SK-N-SH (cell line): Measurements from ENCODE around the gene P4HA1. TPM values are rescaled to one million over a fixed set of nuclear protein-coding genes. Genes with fewer than 3 reads are reported as not detected.

Source experiments
- CTCF ChIA-PET: fragments of 300-600, 350-600 bp; formaldehyde crosslinking; extraction: SDS; loops from one replicate; lab custom pipeline; 2021; lab: Yijun Ruan, JAX
- POLR2A ChIA-PET: fragments of 350-600 bp; sonication (Branson Sonifier 250); formaldehyde crosslinking; extraction: SDS; loops from one replicate; lab custom pipeline; 2020; ENCODE audit warnings: antibody characterized with exemption, inconsistent platforms; lab: Yijun Ruan, JAX
- DNase-seq: peaks from one replicate; pipeline ENCODE4 v3.0.0; 2012
- H2AFZ ChIP-seq: fragments of 200-600 bp; sonication (generic); 2 replicates; pipeline ENCODE4 v1.8.1; 2016; ENCODE audit warnings: antibody characterized with exemption, mild to moderate bottlenecking, low read depth
- H3F3A ChIP-seq: fragments of 200-600 bp; sonication (generic); replicated peaks from 2 replicates; pipeline ENCODE3; 2016; ENCODE audit warnings: antibody characterized with exemption, mild to moderate bottlenecking; ENCODE audit not compliant: insufficient read depth
- H3K27ac ChIP-seq, 2 experiments: fragments of 200-500 bp in 1 of 2; fragments of 200-600 bp in 1 of 2; sonication (Bioruptor generic) in 1 of 2; sonication (generic), shearing (Covaris generic) in 1 of 2; 2 replicates each; pipeline versions ENCODE4 v1.5.1 to v1.6.1; 2014 to 2016; ENCODE audit warnings: low read depth in 2 of 2, inconsistent platforms in 1 of 2, low read length in 1 of 2, mild to moderate bottlenecking in 1 of 2, mixed read lengths in 1 of 2
- H3K27me3 ChIP-seq: fragments of 200-600 bp; sonication (generic), shearing (Covaris generic); 2 replicates; pipeline ENCODE4 v1.6.1; 2016; ENCODE audit warnings: mixed run types; ENCODE audit not compliant: insufficient read depth
- H3K36me3 ChIP-seq, 2 experiments: fragments of 200-500 bp in 1 of 2; fragments of 200-600 bp in 1 of 2; sonication (Bioruptor generic) in 1 of 2; sonication (generic) in 1 of 2; replicated peaks in 1 of 2; 2 replicates each; pipeline versions ENCODE3 to v1.5.1; 2014 to 2016; ENCODE audit warnings: low read length in 1 of 2, mild to moderate bottlenecking in 1 of 2; ENCODE audit not compliant: insufficient read depth in 2 of 2, control insufficient read depth in 1 of 2
- H3K4me1 ChIP-seq, 2 experiments: fragments of 200-500 bp in 1 of 2; fragments of 200-600 bp in 1 of 2; sonication (Bioruptor generic) in 1 of 2; sonication (generic), shearing (Covaris generic) in 1 of 2; 2 replicates each; pipeline versions ENCODE4 v1.5.1 to v1.6.1; 2014 to 2016; ENCODE audit warnings: low read depth in 1 of 2, low read length in 1 of 2, mixed run types in 1 of 2; ENCODE audit not compliant: insufficient read depth in 2 of 2, control insufficient read depth in 1 of 2
- H3K4me2 ChIP-seq: fragments of 200-600 bp; sonication (generic), shearing (Covaris generic); 2 replicates; pipeline ENCODE4 v1.6.1; 2017; ENCODE audit warnings: mixed run types
- H3K4me3 ChIP-seq, 2 experiments: fragments of 200-500 bp in 1 of 2; fragments of 200-600 bp in 1 of 2; sonication (Bioruptor generic) in 1 of 2; sonication (generic), shearing (Covaris generic) in 1 of 2; 2 replicates each; pipeline versions ENCODE4 v1.5.1 to v1.8.1; 2014 to 2016; ENCODE audit warnings: low read depth in 2 of 2, inconsistent platforms in 1 of 2, low read length in 1 of 2, mild to moderate bottlenecking in 1 of 2, mixed read lengths in 1 of 2, moderate library complexity in 1 of 2
- H3K79me2 ChIP-seq: fragments of 200-600 bp; sonication (generic); 2 replicates; pipeline ENCODE4 v1.8.1; 2017; ENCODE audit warnings: mild to moderate bottlenecking; ENCODE audit not compliant: insufficient read depth
- H3K9ac ChIP-seq: fragments of 200-600 bp; sonication (generic); 2 replicates; pipeline ENCODE4 v1.6.1; 2017; ENCODE audit warnings: mixed run types
- H3K9me2 ChIP-seq: fragments of 200-600 bp; sonication (generic); 2 replicates; pipeline ENCODE4 v1.6.1; 2017; ENCODE audit warnings: mixed run types
- H3K9me3 ChIP-seq: fragments of 200-600 bp; sonication (generic); 2 replicates; pipeline ENCODE4 v1.6.1; 2017; ENCODE audit warnings: mixed run types, mild to moderate bottlenecking, moderate library complexity
- H4K20me1 ChIP-seq: fragments of 200-600 bp; sonication (generic); 2 replicates; pipeline ENCODE4 v1.6.1; 2017; ENCODE audit warnings: mild to moderate bottlenecking, mixed run types; ENCODE audit not compliant: insufficient read depth
- CTCF ChIP-seq: fragments of 200-600 bp; sonication (generic); IDR thresholded peaks from 2 replicates; pipeline ENCODE4 v1.6.1; 2017; ENCODE audit warnings: antibody characterized with exemption, mild to moderate bottlenecking, moderate library complexity
- EP300 ChIP-seq, 2 experiments: IDR thresholded peaks; 2 replicates each; pipeline versions ENCODE4 v1.4.0 to v1.6.1; 2012; ENCODE audit warnings: borderline replicate concordance in 1 of 2, low read depth in 1 of 2, low read length in 1 of 2
- EZH2phosphoT487 ChIP-seq: fragments of 200-600 bp; sonication (generic); IDR thresholded peaks from 2 replicates; pipeline ENCODE4 v1.6.1; 2017; ENCODE audit warnings: low read depth, mixed run types, mild to moderate bottlenecking, antibody characterized with exemption, moderate library complexity, borderline replicate concordance
- FOXJ3 ChIP-seq: sonication (generic); formaldehyde crosslinking; IDR thresholded peaks from 2 replicates; pipeline ENCODE4 v1.5.1; 2020; ENCODE audit warnings: mild to moderate bottlenecking, missing genetic modification reagents
- FOXM1 ChIP-seq: IDR thresholded peaks from 2 replicates; pipeline ENCODE4 v1.4.0; 2012; ENCODE audit warnings: low read depth, mild to moderate bottlenecking
- GABPA ChIP-seq: IDR thresholded peaks from 2 replicates; pipeline ENCODE4 v1.4.0; 2012; ENCODE audit warnings: low read depth, mild to moderate bottlenecking
- JUND ChIP-seq: IDR thresholded peaks from 2 replicates; pipeline ENCODE4 v1.4.0; 2012
- MAX ChIP-seq: IDR thresholded peaks from 2 replicates; pipeline ENCODE4 v1.4.0; 2012; ENCODE audit warnings: low read depth
- MXI1 ChIP-seq: IDR thresholded peaks from 2 replicates; pipeline ENCODE4 v1.6.1; 2012; ENCODE audit warnings: mild to moderate bottlenecking, low read depth, low read length, improper control_type of control experiment
- PBX3 ChIP-seq: IDR thresholded peaks from 2 replicates; pipeline ENCODE4; 2012
- POLR2AphosphoS5 ChIP-seq: IDR thresholded peaks from 2 replicates; pipeline ENCODE4 v1.6.1; 2012; ENCODE audit warnings: low read depth, low read length
- RAD21 ChIP-seq: IDR thresholded peaks from 2 replicates; pipeline ENCODE4 v1.6.1; 2012; ENCODE audit warnings: mild to moderate bottlenecking, low read length
- RCOR1 ChIP-seq: fragments of 150-350 bp; IDR thresholded peaks from 2 replicates; pipeline ENCODE4 v1.6.1; 2017; ENCODE audit warnings: antibody characterized with exemption, low read length
- REST ChIP-seq: IDR thresholded peaks from 2 replicates; pipeline ENCODE4 v1.6.1; 2012; ENCODE audit warnings: mild to moderate bottlenecking, low read depth, low read length, moderate library complexity
- RFX5 ChIP-seq: IDR thresholded peaks from 2 replicates; pipeline ENCODE4 v1.6.1; 2012; ENCODE audit warnings: mild to moderate bottlenecking, improper control_type of control experiment, low read length
- RXRA ChIP-seq: IDR thresholded peaks from 2 replicates; pipeline ENCODE4 v1.4.0; 2012; ENCODE audit warnings: low read depth, mild to moderate bottlenecking, borderline replicate concordance
- SIN3A ChIP-seq: IDR thresholded peaks from 2 replicates; pipeline ENCODE4 v1.6.1; 2012; ENCODE audit warnings: low read depth, mild to moderate bottlenecking, low read length, moderate library complexity, borderline replicate concordance
- SMC3 ChIP-seq: IDR thresholded peaks from 2 replicates; pipeline ENCODE4 v1.6.1; 2012; ENCODE audit warnings: low read depth, low read length, improper control_type of control experiment
- TAF1 ChIP-seq: IDR thresholded peaks from 2 replicates; pipeline ENCODE4 v1.6.1; 2012; ENCODE audit warnings: low read depth, mild to moderate bottlenecking, low read length, moderate library complexity, borderline replicate concordance
- YY1 ChIP-seq: IDR thresholded peaks from 2 replicates; pipeline ENCODE4 v1.4.0; 2012; ENCODE audit warnings: low read depth, mild to moderate bottlenecking
- WGBS: methylation state at CpG from one replicate; pipeline ENCODE4 v1.1.6; 2017; ENCODE audit warnings: low lambda C conversion rate; 5-methylcytosine and 5-hydroxymethylcytosine counted together
- polyA plus RNA-seq, 3 experiments: library from polyadenylated mRNA; depleted of rRNA; stranded (reverse); fragments of >200 nt; gene quantifications; 2 replicates each; pipeline ENCODE4 v1.2.3, GENCODE V29; 2012

The P4HA1 gene
- polyA plus RNA-seq, 1 of the 3 experiments (the other 2 are of a cell fraction), result 34.8 TPM

- TF ChIP-seq MXI1, result no peak
- no peak for TF ChIP-seq FOXM1
Observed at GRCh38 chr10:72980348-72980747, 116.3 kb downstream of the P4HA1 start (continued).

- no peak for DNase-seq
- Histone ChIP-seq H3K27ac (no peak overlapping the region), H3K27me3 (no peaks in the 10 kb centered on the region), H3K4me1 (no peaks in the 10 kb centered on the region), H4K20me1 (no peaks in the 10 kb centered on the region), H2AFZ (no peak overlapping the region), H3K9me3 (peaks cover 25% of the 10 kb centered on the region), H3K36me3 (no peaks in the 10 kb centered on the region), H3K4me2 (no peak overlapping the region), H3K79me2 (no peaks in the 10 kb centered on the region)
- POLR2A ChIA-PET, result no interaction called here
- CTCF ChIA-PET, result no interaction called here
- TF ChIP-seq EZH2phosphoT487, result no peak
- TF ChIP-seq, all 33 proteins: peak for 0
- Histone ChIP-seq H3K4me3 (no peak overlapping the region), H3K9me2 (no peaks in the 10 kb centered on the region), H3K9ac (no peak overlapping the region), H3F3A (peaks cover 7% of the 10 kb centered on the region)
Observed at GRCh38 chr10:72979709-72980108, 117.0 kb downstream of the P4HA1 start.

- Histone ChIP-seq H3K9ac (no peak overlapping the region), H3K27me3 (no peaks in the 10 kb centered on the region), H3K79me2 (no peaks in the 10 kb centered on the region), H3K36me3 (no peaks in the 10 kb centered on the region), H3K4me2 (no peak overlapping the region), H3K9me2 (no peaks in the 10 kb centered on the region), H2AFZ (no peak overlapping the region), H3K4me1 (no peaks in the 10 kb centered on the region), H3F3A (no peaks in the 10 kb centered on the region), H3K9me3 (peaks cover 25% of the 10 kb centered on the region), H4K20me1 (no peaks in the 10 kb centered on the region), H3K4me3 (no peak overlapping the region), H3K27ac (no peak overlapping the region)
- ChIA-PET POLR2A (no interaction called here), CTCF (no interaction called here)
- WGBS, result 0% methylated on average over 1 of the region's 1 CpG
- TF ChIP-seq RAD21 (no peak), PBX3 (no peak), JUND (no peak), RXRA (no peak), EZH2phosphoT487 (no peak), FOXJ3 (CRISPR knock-in tag) (no peak), REST (no peak), YY1 (no peak), EP300 (IDR thresholded peaks at IDR 0.05; ENCODE audit: borderline replicate concordance in 1 of 2, low read depth in 1 of 2, low read length in 1 of 2) (no peak), RFX5 (no peak), GABPA (no peak), TAF1 (no peak), MAX (no peak), SMC3 (no peak), SIN3A (no peak), POLR2AphosphoS5 (no peak), CTCF (no peak), RCOR1 (no peak)
- no peak for DNase-seq
Observed at GRCh38 chr10:72976886-72977285, 119.8 kb downstream of the P4HA1 start.
